HUES64 (cell line): ENCODE data around the gene SYCE3.

Experiments used
- H3K27ac ChIP-seq: 2 replicates; pipeline ENCODE4 v1.7.0; 2013; ENCODE audit warnings: low read depth, low read length, inconsistent platforms
- H3K27me3 ChIP-seq: 2 replicates; pipeline ENCODE4 v1.6.1; 2013; ENCODE audit warnings: mild to moderate bottlenecking, low read length; ENCODE audit not compliant: insufficient read depth
- H3K36me3 ChIP-seq: 2 replicates; pipeline ENCODE4 v1.6.1; 2013; ENCODE audit warnings: mild to moderate bottlenecking, low read length; ENCODE audit not compliant: insufficient read depth
- H3K4me1 ChIP-seq: 2 replicates; pipeline ENCODE4 v1.6.1; 2013; ENCODE audit warnings: mild to moderate bottlenecking, low read length, moderate library complexity; ENCODE audit not compliant: insufficient read depth
- H3K4me3 ChIP-seq: 2 replicates; pipeline ENCODE4 v1.5.1; 2013; ENCODE audit warnings: mild to moderate bottlenecking, low read length, moderate library complexity
- H3K9ac ChIP-seq: 2 replicates; pipeline ENCODE4 v1.6.1; 2013; ENCODE audit warnings: mild to moderate bottlenecking, low read depth, low read length
- H3K9me3 ChIP-seq: 2 replicates; pipeline ENCODE4 v1.6.1; 2013; ENCODE audit warnings: low read depth, low read length; ENCODE audit not compliant: insufficient read depth
- WGBS: fragments of 150-250, 120-280 bp; methylation state at CpG from one replicate; pipeline ENCODE4 v1.1.7; 2013; ENCODE audit warnings: missing lambda C conversion rate; 5-methylcytosine and 5-hydroxymethylcytosine counted together

SYCE3 gene

GRCh38 chr22:50606165-50606945 lies 43.6 kb upstream of the SYCE3 start:
- H3K27me3 ChIP-seq: peaks cover 67% of the 10 kb centered on the region

GRCh38 chr22:50605613-50606074 lies 42.9 kb upstream of the SYCE3 start:
- Histone ChIP-seq H3K9ac (no peak overlapping the region), H3K27me3 (peaks cover 70% of the 10 kb centered on the region), H3K36me3 (no peaks in the 10 kb centered on the region), H3K4me1 (no peaks in the 10 kb centered on the region), H3K4me3 (no peak overlapping the region), H3K9me3 (no peaks in the 10 kb centered on the region), H3K27ac (no peak overlapping the region)
- WGBS: 87% methylated on average over 20 of the region's 20 CpGs

More at GRCh38 chr22:50606165-50606945, 43.6 kb upstream of the SYCE3 start:
- no peaks in the 10 kb centered on the region for H3K9me3 ChIP-seq
- H3K4me1 ChIP-seq: no peaks in the 10 kb centered on the region
- no peak overlapping the region for H3K9ac ChIP-seq
- no peak overlapping the region for H3K4me3 ChIP-seq
- 77% methylated on average over 19 of the region's 19 CpGs for WGBS
- no peak overlapping the region for H3K27ac ChIP-seq
- H3K36me3 ChIP-seq: no peaks in the 10 kb centered on the region

GRCh38 chr22:50605002-50605612 lies 42.4 kb upstream of the SYCE3 start:
- H3K4me1 ChIP-seq: no peaks in the 10 kb centered on the region
- WGBS: 89% methylated on average over 22 of the region's 23 CpGs
- no peak overlapping the region for H3K27ac ChIP-seq
- H3K9ac ChIP-seq: no peak overlapping the region
- no peaks in the 10 kb centered on the region for H3K36me3 ChIP-seq
- H3K27me3 ChIP-seq: peaks cover 72% of the 10 kb centered on the region
- no peaks in the 10 kb centered on the region for H3K9me3 ChIP-seq
- H3K4me3 ChIP-seq: no peak overlapping the region

GRCh38 chr22:50604256-50605001 lies 41.7 kb upstream of the SYCE3 start:
- 76% methylated on average over 103 of the region's 103 CpGs for WGBS
- Histone ChIP-seq H3K36me3 (no peaks in the 10 kb centered on the region), H3K9ac (no peak overlapping the region), H3K4me1 (no peaks in the 10 kb centered on the region), H3K27me3 (peaks cover 79% of the 10 kb centered on the region), H3K9me3 (no peaks in the 10 kb centered on the region), H3K4me3 (peak overlapping the region; percentile 21), H3K27ac (no peak overlapping the region)

GRCh38 chr22:50603511-50604255 lies 41.0 kb upstream of the SYCE3 start:
- Histone ChIP-seq H3K4me3 (peak overlapping the region; percentile 21), H3K4me1 (no peaks in the 10 kb centered on the region), H3K9ac (no peak overlapping the region), H3K36me3 (no peaks in the 10 kb centered on the region), H3K27me3 (peaks cover 87% of the 10 kb centered on the region), H3K27ac (no peak overlapping the region), H3K9me3 (no peaks in the 10 kb centered on the region)
- WGBS: 22% methylated on average over 70 of the region's 70 CpGs

GRCh38 chr22:50602338-50602700 lies 39.6 kb upstream of the SYCE3 start:
- no peaks in the 10 kb centered on the region for H3K4me1 ChIP-seq
- no peaks in the 10 kb centered on the region for H3K9me3 ChIP-seq
- 26% methylated on average over 2 of the region's 2 CpGs for WGBS
- H3K9ac ChIP-seq: no peak overlapping the region
- H3K36me3 ChIP-seq: no peaks in the 10 kb centered on the region
- H3K27ac ChIP-seq: no peak overlapping the region
- H3K27me3 ChIP-seq: peaks cover 95% of the 10 kb centered on the region
- H3K4me3 ChIP-seq: no peak overlapping the region

GRCh38 chr22:50601669-50602337 lies 39.1 kb upstream of the SYCE3 start:
- peaks cover 95% of the 10 kb centered on the region for H3K27me3 ChIP-seq
- no peak overlapping the region for H3K9ac ChIP-seq
- 53% methylated on average over 12 of the region's 12 CpGs for WGBS
- H3K36me3 ChIP-seq: no peaks in the 10 kb centered on the region
- H3K4me3 ChIP-seq: no peak overlapping the region
- no peaks in the 10 kb centered on the region for H3K4me1 ChIP-seq
- no peak overlapping the region for H3K27ac ChIP-seq
- no peaks in the 10 kb centered on the region for H3K9me3 ChIP-seq

- no peaks in the 10 kb centered on the region for H3K36me3 ChIP-seq
- no peak overlapping the region for H3K9ac ChIP-seq
- no peak overlapping the region for H3K27ac ChIP-seq
- H3K27me3 ChIP-seq: peaks cover 91% of the 10 kb centered on the region
- H3K4me3 ChIP-seq: peak overlapping the region; percentile 39
- no peaks in the 10 kb centered on the region for H3K4me1 ChIP-seq
- no peaks in the 10 kb centered on the region for H3K9me3 ChIP-seq
- 6% methylated on average over 41 of the region's 52 CpGs for WGBS
Observed at GRCh38 chr22:50600967-50601668, 38.4 kb upstream of the SYCE3 start.

GRCh38 chr22:50600538-50600937 lies 37.8 kb upstream of the SYCE3 start, which contains the start of gene MAPK8IP2:
MAPK8IP2 (plus strand) TSS chr22:50600793; CDS start chr22:50600819, 26 bp downstream.
- H3K4me3 ChIP-seq: peak within 1 kb of the TSS; percentile 39
- peaks cover 87% of the 10 kb centered on the region for H3K27me3 ChIP-seq
- no peaks in the 10 kb centered on the region for H3K36me3 ChIP-seq

More at GRCh38 chr22:50600538-50600937, 37.8 kb upstream of the SYCE3 start, which contains the start of gene MAPK8IP2:
- no peak within 1 kb of the TSS for H3K9ac ChIP-seq
- 1% methylated on average over 58 of the region's 61 CpGs for WGBS
- no peak within 1 kb of the TSS for H3K27ac ChIP-seq
- H3K4me1 ChIP-seq: no peaks in the 10 kb centered on the region
- no peaks in the 10 kb centered on the region for H3K9me3 ChIP-seq
